Activated CD4-positive, alpha-beta T cell treated with anti-CD3 and anti-CD28 coated beads for 1 hour (primary cell): ENCODE measurements around the gene CDH5.

ENCODE experiments used
- DNase-seq: peaks from one replicate; pipeline ENCODE4 v3.0.0-alpha.2; 2020

Gene CDH5

GRCh38 chr16:66395806-66396555 is 29.5 kb downstream of the CDH5 start:
- DNase-seq: no peak

- no peak for DNase-seq
Measured at GRCh38 chr16:66397736-66398433, 31.4 kb downstream of the CDH5 start.

- no peak for DNase-seq
Measured at GRCh38 chr16:66399031-66399430, 32.5 kb downstream of the CDH5 start.

- no peak for DNase-seq
Measured at GRCh38 chr16:66399930-66400329, 33.4 kb downstream of the CDH5 start.

GRCh38 chr16:66400503-66401380 is 34.3 kb downstream of the CDH5 start:
- DNase-seq: no peak

- DNase-seq: no peak
Measured at GRCh38 chr16:66401610-66402009, 35.1 kb downstream of the CDH5 start.

- DNase-seq: no peak
Measured at GRCh38 chr16:66402166-66402565, 35.7 kb downstream of the CDH5 start.

GRCh38 chr16:66402591-66403230 is 36.2 kb downstream of the CDH5 start:
- DNase-seq: no peak

- no peak for DNase-seq
Measured at GRCh38 chr16:66403531-66404145, 37.1 kb downstream of the CDH5 start.

- DNase-seq: no peak
Measured at GRCh38 chr16:66405057-66405783, 38.7 kb downstream of the CDH5 start.

GRCh38 chr16:66406534-66407221 is 40.2 kb downstream of the CDH5 start:
- DNase-seq: peak; percentile 81

- no peak for DNase-seq
Measured at GRCh38 chr16:66408163-66409048, 41.9 kb downstream of the CDH5 start.

- DNase-seq: no peak
Measured at GRCh38 chr16:66409156-66409555, 42.7 kb downstream of the CDH5 start.

- no peak for DNase-seq
Measured at GRCh38 chr16:66412182-66412581, 45.7 kb downstream of the CDH5 start.

GRCh38 chr16:66414891-66415290 is 48.4 kb downstream of the CDH5 start:
- DNase-seq: no peak

- DNase-seq: no peak
Measured at GRCh38 chr16:66416136-66416535, 49.6 kb downstream of the CDH5 start.

GRCh38 chr16:66416939-66417700 is 50.6 kb downstream of the CDH5 start:
- DNase-seq: no peak

- DNase-seq: no peak
Measured at GRCh38 chr16:66418165-66418962, 51.9 kb downstream of the CDH5 start.
